ENCODE data around the gene SCN5A. TPM values are rescaled to one million over a fixed set of nuclear protein-coding genes. Genes with fewer than 3 reads are reported as not detected.

SCN5A gene
- total and polyA plus RNA-seq, 4 donors = 1.6 to 2.4 (median 1.9) TPM

DNA sequence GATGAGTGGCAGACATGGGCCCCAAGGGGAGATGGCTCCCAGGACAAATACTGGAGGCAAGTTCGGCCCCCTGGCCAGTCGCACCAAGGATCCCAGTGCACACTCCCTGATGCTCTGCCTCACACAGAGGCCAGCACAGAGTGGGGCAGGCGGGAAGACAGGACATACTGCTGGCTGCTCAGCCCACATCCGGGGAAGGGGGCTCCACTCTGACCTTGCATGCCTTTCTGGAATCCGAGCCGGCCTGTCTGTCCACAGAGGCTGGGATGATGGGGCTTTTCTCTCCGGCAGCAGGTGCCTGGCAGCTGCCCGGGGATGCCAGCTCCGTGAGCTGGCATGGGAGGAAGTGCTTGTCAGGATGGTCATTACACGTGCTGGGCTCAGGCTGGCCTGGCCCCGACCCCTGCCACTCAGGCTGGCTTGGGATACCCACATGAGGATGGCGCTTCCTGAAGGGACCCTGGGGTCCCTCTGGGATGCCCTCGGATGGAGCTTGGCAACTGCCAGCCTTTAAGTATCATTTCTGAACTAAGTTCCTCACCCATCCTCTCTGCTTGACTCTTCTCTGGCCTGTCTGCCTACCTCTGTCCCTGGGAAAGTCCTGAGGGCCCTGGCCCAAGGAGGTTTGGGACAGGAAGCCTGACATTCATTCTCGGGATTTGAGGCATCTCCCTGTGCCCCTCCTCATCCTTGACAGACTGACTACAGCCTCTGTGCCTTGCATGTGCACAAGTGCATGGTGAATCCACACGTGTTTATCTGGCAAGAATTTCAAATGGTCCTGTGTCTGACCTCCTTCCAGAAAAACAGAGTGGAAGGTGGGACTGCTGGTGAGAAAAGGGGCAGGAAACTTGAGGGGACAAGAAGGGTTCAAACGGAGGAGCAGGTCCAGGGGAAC, 106.8 kb downstream of the SCN5A start:
- H3K27me3 ChIP-seq (ENCODE audit: control insufficient read depth, insufficient read depth, low read length) = no peaks in the 10 kb centered on the region
- 68% methylated on average over 15 of the region's 16 CpGs for WGBS (ENCODE audit: insufficient coverage)
- peaks cover 13% of the 10 kb centered on the region for H3K36me3 ChIP-seq (ENCODE audit: control insufficient read depth, insufficient read depth, low read length)
- H3K4me1 ChIP-seq (ENCODE audit: control insufficient read depth, insufficient read depth, low read length) = peaks cover 9% of the 10 kb centered on the region
- H3K4me3 ChIP-seq (ENCODE audit: low read depth, low read length) = no peak overlapping the region
- no peak overlapping the region for H3K27ac ChIP-seq (ENCODE audit: low read depth, low read length)
- no peaks in the 10 kb centered on the region for H3K9me3 ChIP-seq (ENCODE audit: control insufficient read depth, insufficient read depth, low read length)
- DNase-seq (ENCODE audit: low read depth in 4 of 6, low spot score in 6 of 6) = no peak

DNA sequence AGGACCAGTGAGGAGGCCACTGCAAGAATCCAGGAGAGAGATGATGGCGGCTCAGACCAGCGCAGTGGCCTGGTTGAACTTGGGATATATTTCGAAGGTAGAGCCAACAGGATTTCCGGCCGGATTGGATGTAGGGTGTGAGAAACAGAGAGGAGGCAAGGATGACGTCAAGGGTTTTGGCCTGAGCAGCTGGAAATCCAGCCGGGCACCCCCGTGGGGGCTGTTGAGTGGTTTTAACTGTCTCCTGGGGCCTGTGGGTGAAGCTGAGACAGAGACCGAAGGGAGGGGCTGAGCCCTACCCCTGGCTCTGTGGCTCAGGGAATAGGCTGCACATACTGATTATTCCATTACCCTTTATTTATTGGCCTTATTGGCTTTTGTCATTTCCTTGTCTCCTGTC, 107.7 kb downstream of the SCN5A start:
- Histone ChIP-seq H3K9me3 (ENCODE audit: control insufficient read depth, insufficient read depth, low read length) (no peaks in the 10 kb centered on the region), H3K4me1 (ENCODE audit: control insufficient read depth, insufficient read depth, low read length) (peaks cover 9% of the 10 kb centered on the region), H3K36me3 (ENCODE audit: control insufficient read depth, insufficient read depth, low read length) (peaks cover 13% of the 10 kb centered on the region), H3K27ac (ENCODE audit: low read depth, low read length) (no peak overlapping the region), H3K4me3 (ENCODE audit: low read depth, low read length) (no peak overlapping the region), H3K27me3 (ENCODE audit: control insufficient read depth, insufficient read depth, low read length) (no peaks in the 10 kb centered on the region)
- DNase-seq (ENCODE audit: low read depth in 4 of 6, low spot score in 6 of 6) = no peak
- 81% methylated on average over 8 of the region's 9 CpGs for WGBS (ENCODE audit: insufficient coverage)

DNA sequence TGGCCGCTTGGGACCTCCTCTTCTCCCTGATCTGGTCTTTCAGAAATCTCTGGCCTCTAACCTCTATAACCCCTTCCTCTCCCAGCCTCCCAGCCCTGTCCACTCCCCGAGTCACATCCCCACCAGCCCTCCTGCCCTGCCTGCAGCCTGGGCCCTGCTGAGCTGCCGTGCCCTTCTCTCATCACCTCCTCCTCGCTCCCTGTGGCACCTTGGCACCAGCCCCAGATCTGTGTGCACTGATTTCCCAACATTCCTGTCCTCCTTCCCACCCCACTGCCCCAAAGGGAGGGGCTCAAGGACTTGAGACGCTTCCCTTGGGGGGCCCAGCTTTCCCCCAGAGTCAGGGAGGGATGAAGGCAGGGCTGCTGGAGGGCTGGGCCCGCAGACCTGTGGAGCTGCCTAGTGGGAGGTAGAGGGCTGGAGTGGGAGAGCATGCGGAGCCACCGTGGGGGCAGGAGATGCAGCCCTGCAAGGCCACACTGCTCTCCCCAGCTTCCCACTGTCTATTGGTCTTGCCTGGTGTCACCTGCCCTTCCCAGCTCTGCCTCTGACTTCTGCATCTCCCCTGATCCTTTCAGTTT, 110.6 kb downstream of the SCN5A start:
- Histone ChIP-seq H3K9me3 (ENCODE audit: control insufficient read depth, insufficient read depth, low read length) (no peaks in the 10 kb centered on the region), H3K27me3 (ENCODE audit: control insufficient read depth, insufficient read depth, low read length) (no peaks in the 10 kb centered on the region), H3K36me3 (ENCODE audit: control insufficient read depth, insufficient read depth, low read length) (peaks cover 17% of the 10 kb centered on the region), H3K27ac (ENCODE audit: low read depth, low read length) (no peak overlapping the region), H3K4me3 (ENCODE audit: low read depth, low read length) (no peak overlapping the region), H3K4me1 (ENCODE audit: control insufficient read depth, insufficient read depth, low read length) (peaks cover 9% of the 10 kb centered on the region)
- DNase-seq (ENCODE audit: low read depth in 4 of 6, low spot score in 6 of 6) = no peak
- WGBS (ENCODE audit: insufficient coverage) = 66% methylated on average over 5 of the region's 8 CpGs

DNA sequence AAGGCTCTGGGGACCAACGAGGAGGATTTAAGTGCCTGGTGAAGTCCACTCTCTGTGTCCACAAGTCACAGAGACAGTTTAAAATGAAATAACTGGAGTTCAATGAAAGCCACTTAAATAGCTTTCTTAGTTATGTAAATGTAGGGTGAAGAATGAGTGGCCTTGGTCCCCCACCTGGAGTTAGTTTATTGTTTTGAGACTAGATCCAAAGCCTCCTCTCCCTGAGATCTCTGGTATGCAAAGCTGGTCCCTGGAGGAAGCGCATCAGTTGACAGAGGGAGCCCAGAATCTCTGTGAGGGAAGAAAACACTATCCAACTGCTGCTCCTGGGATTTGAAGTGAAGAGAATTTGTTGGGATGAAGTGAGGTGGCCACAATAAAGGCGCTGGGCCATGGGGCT, 112.8 kb downstream of the SCN5A start:
- H3K4me1 ChIP-seq (ENCODE audit: control insufficient read depth, insufficient read depth, low read length) = peaks cover under 1% of the 10 kb centered on the region
- peaks cover 19% of the 10 kb centered on the region for H3K36me3 ChIP-seq (ENCODE audit: control insufficient read depth, insufficient read depth, low read length)
- DNase-seq (ENCODE audit: low read depth in 4 of 6, low spot score in 6 of 6) = no peak
- no peak overlapping the region for H3K4me3 ChIP-seq (ENCODE audit: low read depth, low read length)
- WGBS (ENCODE audit: insufficient coverage) = 75% methylated on average over 3 of the region's 3 CpGs
- H3K27me3 ChIP-seq (ENCODE audit: control insufficient read depth, insufficient read depth, low read length) = no peaks in the 10 kb centered on the region
- H3K27ac ChIP-seq (ENCODE audit: low read depth, low read length) = no peak overlapping the region
- H3K9me3 ChIP-seq (ENCODE audit: control insufficient read depth, insufficient read depth, low read length) = no peaks in the 10 kb centered on the region

DNA sequence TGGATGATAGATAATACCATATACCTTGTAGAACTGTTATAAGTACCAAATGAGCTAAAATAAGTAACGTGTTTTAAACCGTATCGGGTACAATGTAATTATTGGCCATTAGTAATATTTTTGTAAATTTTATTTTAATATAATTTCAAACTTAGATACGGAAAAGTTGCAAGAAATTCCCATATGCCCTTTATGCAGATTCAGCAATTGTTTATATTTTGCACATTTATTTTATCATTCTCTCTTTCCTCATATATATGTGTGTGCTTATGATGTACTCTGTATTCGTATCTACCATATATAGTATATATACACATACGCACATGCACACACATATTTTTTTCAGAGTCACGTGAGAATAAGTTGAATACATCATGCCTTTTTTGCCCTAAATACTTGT, 114.9 kb downstream of the SCN5A start:
- WGBS (ENCODE audit: insufficient coverage) = no CpG with 5 or more reads among the region's 7 CpGs
- no peaks in the 10 kb centered on the region for H3K27me3 ChIP-seq (ENCODE audit: control insufficient read depth, insufficient read depth, low read length)

DNA sequence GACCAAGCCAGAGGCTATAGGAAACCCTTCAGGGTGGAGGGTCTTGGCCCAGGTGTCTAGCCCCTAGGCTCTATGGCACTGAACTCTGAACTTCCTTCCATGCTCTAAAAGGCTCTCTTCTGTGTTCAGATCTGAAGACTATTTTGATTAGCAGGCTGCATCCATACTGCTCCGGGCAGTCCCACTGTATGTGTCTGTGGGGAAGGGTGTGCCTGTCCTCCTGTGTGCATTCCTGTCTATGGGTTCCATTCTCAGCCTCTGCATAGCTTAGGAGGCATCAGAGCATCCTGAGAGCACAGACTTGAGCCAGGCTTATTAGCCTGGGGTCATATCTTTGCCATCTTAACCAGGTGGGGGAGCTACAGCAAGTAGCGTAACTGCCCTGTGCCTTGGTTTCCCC, 115.3 kb downstream of the SCN5A start:
- 100% methylated on average over 1 of the region's 2 CpGs for WGBS (ENCODE audit: insufficient coverage)
- DNase-seq (ENCODE audit: low read depth in 4 of 6, low spot score in 6 of 6) = no peak
- H3K9me3 ChIP-seq (ENCODE audit: control insufficient read depth, insufficient read depth, low read length) = no peaks in the 10 kb centered on the region
- no peak overlapping the region for H3K4me3 ChIP-seq (ENCODE audit: low read depth, low read length)
- H3K36me3 ChIP-seq (ENCODE audit: control insufficient read depth, insufficient read depth, low read length) = peaks cover 17% of the 10 kb centered on the region
- no peaks in the 10 kb centered on the region for H3K4me1 ChIP-seq (ENCODE audit: control insufficient read depth, insufficient read depth, low read length)
- no peaks in the 10 kb centered on the region for H3K27me3 ChIP-seq (ENCODE audit: control insufficient read depth, insufficient read depth, low read length)
- no peak overlapping the region for H3K27ac ChIP-seq (ENCODE audit: low read depth, low read length)

More for the DNA sequence above, 114.9 kb downstream of the SCN5A start:
- Histone ChIP-seq H3K4me1 (ENCODE audit: control insufficient read depth, insufficient read depth, low read length) (no peaks in the 10 kb centered on the region), H3K9me3 (ENCODE audit: control insufficient read depth, insufficient read depth, low read length) (no peaks in the 10 kb centered on the region), H3K27ac (ENCODE audit: low read depth, low read length) (no peak overlapping the region), H3K4me3 (ENCODE audit: low read depth, low read length) (no peak overlapping the region), H3K36me3 (ENCODE audit: control insufficient read depth, insufficient read depth, low read length) (peaks cover 17% of the 10 kb centered on the region)
- DNase-seq (ENCODE audit: low read depth in 4 of 6, low spot score in 6 of 6) = no peak

DNA sequence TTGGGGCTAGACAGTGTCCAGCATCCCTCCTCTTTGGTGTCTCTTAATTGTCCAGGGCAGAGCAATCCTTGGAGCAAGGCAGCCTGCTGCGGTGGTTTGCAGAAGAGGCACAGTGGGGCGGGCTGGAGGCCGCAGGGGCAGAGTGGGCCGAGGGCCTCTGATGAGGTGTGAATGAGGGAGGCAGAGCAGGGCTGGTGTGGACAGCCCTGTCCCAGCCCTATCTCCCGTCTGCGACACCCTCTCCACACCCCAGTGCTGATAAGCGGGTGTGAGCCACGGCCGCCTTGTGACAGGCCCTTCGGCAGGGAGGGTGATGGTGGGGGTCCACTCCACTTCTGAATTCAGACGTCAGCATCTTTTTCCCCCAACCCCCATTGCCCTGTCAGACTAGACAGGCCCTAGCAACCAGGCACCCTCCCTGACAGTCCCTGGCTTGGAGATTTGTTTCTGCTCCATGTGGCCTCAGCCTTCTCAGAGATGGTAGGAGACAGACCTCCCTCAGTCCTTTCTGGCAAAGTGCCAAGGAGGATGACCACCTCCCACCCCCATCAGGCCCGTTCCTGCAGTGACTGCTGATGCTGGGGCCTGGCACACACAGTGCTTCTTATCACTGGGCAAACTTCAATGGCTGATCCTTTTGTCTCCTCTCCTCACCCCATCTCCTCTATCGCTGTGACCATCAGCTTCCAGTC, 116.1 kb downstream of the SCN5A start:
- no peak overlapping the region for H3K4me3 ChIP-seq (ENCODE audit: low read depth, low read length)
- 34% methylated on average over 2 of the region's 13 CpGs for WGBS (ENCODE audit: insufficient coverage)
- H3K27me3 ChIP-seq (ENCODE audit: control insufficient read depth, insufficient read depth, low read length) = no peaks in the 10 kb centered on the region
- no peaks in the 10 kb centered on the region for H3K9me3 ChIP-seq (ENCODE audit: control insufficient read depth, insufficient read depth, low read length)
- H3K27ac ChIP-seq (ENCODE audit: low read depth, low read length) = no peak overlapping the region
- peaks cover 14% of the 10 kb centered on the region for H3K36me3 ChIP-seq (ENCODE audit: control insufficient read depth, insufficient read depth, low read length)
- DNase-seq (ENCODE audit: low read depth in 4 of 6, low spot score in 6 of 6) = peak in 1 of 6 donors; percentile 11
- H3K4me1 ChIP-seq (ENCODE audit: control insufficient read depth, insufficient read depth, low read length) = no peaks in the 10 kb centered on the region

DNA sequence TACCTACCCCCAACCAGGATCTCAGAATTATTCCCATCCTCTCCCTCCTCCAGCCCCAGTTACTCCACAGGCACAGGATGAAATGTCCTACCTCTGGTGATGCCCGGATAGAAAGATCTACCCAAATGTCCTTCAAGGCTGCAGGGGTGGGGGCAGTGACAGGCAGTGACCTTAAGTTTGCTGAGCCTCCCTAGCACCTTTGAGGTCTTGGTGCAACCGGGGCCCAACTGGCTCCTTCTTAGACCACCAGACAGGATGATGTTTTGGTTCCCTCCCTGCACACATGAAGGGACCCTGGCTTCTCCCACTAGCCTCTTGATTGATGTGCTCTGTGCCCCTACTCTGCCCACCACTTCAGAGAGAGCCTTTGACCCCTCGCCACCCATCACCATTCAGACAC, 117.0 kb downstream of the SCN5A start:
- no peaks in the 10 kb centered on the region for H3K4me1 ChIP-seq (ENCODE audit: control insufficient read depth, insufficient read depth, low read length)
- peaks cover 19% of the 10 kb centered on the region for H3K36me3 ChIP-seq (ENCODE audit: control insufficient read depth, insufficient read depth, low read length)
- 50% methylated on average over 2 of the region's 3 CpGs for WGBS (ENCODE audit: insufficient coverage)
- H3K27me3 ChIP-seq (ENCODE audit: control insufficient read depth, insufficient read depth, low read length) = no peaks in the 10 kb centered on the region
- DNase-seq (ENCODE audit: low read depth in 4 of 6, low spot score in 6 of 6) = no peak
- no peak overlapping the region for H3K4me3 ChIP-seq (ENCODE audit: low read depth, low read length)
- no peak overlapping the region for H3K27ac ChIP-seq (ENCODE audit: low read depth, low read length)
- H3K9me3 ChIP-seq (ENCODE audit: control insufficient read depth, insufficient read depth, low read length) = no peaks in the 10 kb centered on the region

DNA sequence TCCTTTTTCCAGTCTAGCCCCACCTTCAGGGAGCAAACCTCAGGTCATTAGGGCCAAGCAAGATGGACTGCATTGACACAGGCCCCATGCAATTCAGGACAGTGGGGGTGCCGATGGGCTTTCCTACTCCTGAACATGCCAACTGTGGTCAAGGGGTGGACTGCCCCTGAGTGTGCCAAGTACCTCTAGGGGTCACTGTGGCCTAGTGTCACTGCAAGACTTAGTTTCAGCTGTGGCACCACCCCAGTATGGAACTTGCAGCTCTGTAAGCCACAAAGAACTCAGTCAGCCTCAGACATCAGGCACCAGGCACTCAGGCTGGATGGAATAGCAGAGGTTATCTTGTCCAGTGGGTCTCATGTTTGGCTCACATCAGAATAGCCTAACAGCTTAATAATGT, 121.0 kb downstream of the SCN5A start:
- H3K27me3 ChIP-seq (ENCODE audit: control insufficient read depth, insufficient read depth, low read length) = no peaks in the 10 kb centered on the region
- H3K4me3 ChIP-seq (ENCODE audit: low read depth, low read length) = no peak overlapping the region
- 93% methylated on average over 1 of the region's 1 CpG for WGBS (ENCODE audit: insufficient coverage)
- no peak for DNase-seq (ENCODE audit: low read depth in 4 of 6, low spot score in 6 of 6)
- no peaks in the 10 kb centered on the region for H3K4me1 ChIP-seq (ENCODE audit: control insufficient read depth, insufficient read depth, low read length)
- no peaks in the 10 kb centered on the region for H3K9me3 ChIP-seq (ENCODE audit: control insufficient read depth, insufficient read depth, low read length)
- H3K36me3 ChIP-seq (ENCODE audit: control insufficient read depth, insufficient read depth, low read length) = peaks cover 31% of the 10 kb centered on the region
- no peak overlapping the region for H3K27ac ChIP-seq (ENCODE audit: low read depth, low read length)

All from spinal cord (tissue), 10 donors.